ENCODE measurements around the gene TANC1. TPM values are rescaled to one million over a fixed set of nuclear protein-coding genes. Genes with fewer than 3 reads are reported as not detected.

Gene TANC1
- total RNA-seq, result 24.3 and 24.8 TPM in 2 replicates

GRCh38 chr2:158968396-158969161, at the start of gene TANC1:
TSS of gene TANC1 (plus strand) at chr2:158968640. CDS start at chr2:159065911, 97,271 bp downstream.

Other genes with a start within 250 kb of the TANC1 start
- not detected in 2 replicates for gene DAPL1, start 173.3 kb upstream of the TANC1 start, total RNA-seq